ENCODE results near the gene ANXA6.

The ANXA6 gene

GRCh38 chr5:151126199-151126645 is 31.4 kb downstream of the ANXA6 start:
- DNase-seq = peak; percentile 71

- DNase-seq = no peak
Measured at GRCh38 chr5:151125421-151125820, 32.2 kb downstream of the ANXA6 start.

GRCh38 chr5:151123897-151124751 is 33.5 kb downstream of the ANXA6 start:
- DNase-seq = no peak

GRCh38 chr5:151122828-151123227 is 34.8 kb downstream of the ANXA6 start:
- DNase-seq = no peak

GRCh38 chr5:151121665-151122064 is 35.9 kb downstream of the ANXA6 start:
- DNase-seq = no peak

GRCh38 chr5:151121095-151121494 is 36.5 kb downstream of the ANXA6 start:
- DNase-seq = no peak

- DNase-seq = no peak
Measured at GRCh38 chr5:151118913-151119575, 38.5 kb downstream of the ANXA6 start.

GRCh38 chr5:151115272-151115905 is 42.2 kb downstream of the ANXA6 start:
- peak; percentile 78 for DNase-seq

GRCh38 chr5:151113651-151114050 is 43.9 kb downstream of the ANXA6 start:
- DNase-seq = no peak

- DNase-seq = no peak
Measured at GRCh38 chr5:151110992-151111391, 46.6 kb downstream of the ANXA6 start.

GRCh38 chr5:151110122-151110681 is 47.4 kb downstream of the ANXA6 start:
- DNase-seq = no peak

GRCh38 chr5:151108566-151108965 is 49.0 kb downstream of the ANXA6 start:
- DNase-seq = no peak

- DNase-seq = no peak
Measured at GRCh38 chr5:151107738-151108520, 49.6 kb downstream of the ANXA6 start.

- no peak for DNase-seq
Measured at GRCh38 chr5:151107084-151107483, 50.5 kb downstream of the ANXA6 start.

GRCh38 chr5:151106509-151106908 is 51.1 kb downstream of the ANXA6 start:
- DNase-seq = no peak

- no peak for DNase-seq
Measured at GRCh38 chr5:151106043-151106442, 51.5 kb downstream of the ANXA6 start.

- DNase-seq = no peak
Measured at GRCh38 chr5:151105561-151105960, 52.0 kb downstream of the ANXA6 start.

GRCh38 chr5:151104795-151105194 is 52.8 kb downstream of the ANXA6 start:
- DNase-seq = no peak

GRCh38 chr5:151101746-151102145 is 55.8 kb downstream of the ANXA6 start:
- no peak for DNase-seq

GRCh38 chr5:151101151-151101550 is 56.4 kb downstream of the ANXA6 start:
- DNase-seq = no peak

GRCh38 chr5:151100681-151101080 is 56.9 kb downstream of the ANXA6 start:
- DNase-seq = no peak

GRCh38 chr5:151098768-151099121 is 58.8 kb downstream of the ANXA6 start:
- DNase-seq = no peak
